Hindlimb muscle (tissue), 1 donor: ENCODE data around the gene FGF23. TPM values are rescaled to one million over a fixed set of nuclear protein-coding genes. Genes with fewer than 3 reads are reported as not detected.

Experiments used
- polyA plus RNA-seq: library from polyadenylated mRNA; unstranded; fragments of 120-200 nt; gene quantifications from one replicate; pipeline ENCODE4 v1.2.1, GENCODE V29; 2013; ENCODE audit not compliant: insufficient read length

FGF23 gene
- polyA plus RNA-seq, 1 donor = not detected

Other genes starting within 250 kb of the FGF23 start
- gene CCND2, start 106.0 kb downstream of the FGF23 start, polyA plus RNA-seq = 85.3 TPM
- 6.1 TPM for gene TIGAR, start 58.5 kb downstream of the FGF23 start, polyA plus RNA-seq
- 28.9 TPM for gene FGF6, start 66.1 kb upstream of the FGF23 start, polyA plus RNA-seq
- 6.6 TPM for gene RAD51AP1, start 159.2 kb upstream of the FGF23 start, polyA plus RNA-seq
- 17.0 TPM for gene DYRK4, start 182.5 kb upstream of the FGF23 start, polyA plus RNA-seq